GM18870 (cell line): ENCODE measurements around the gene ASIC2.

Source experiments
- ATAC-seq: cut with Tn5 transposase; IDR thresholded peaks from one replicate; pipeline ENCODE4 v1.9.1; 2021; ENCODE audit warnings: moderate library complexity; ENCODE audit not compliant: unreplicated experiment

Gene ASIC2

DNA sequence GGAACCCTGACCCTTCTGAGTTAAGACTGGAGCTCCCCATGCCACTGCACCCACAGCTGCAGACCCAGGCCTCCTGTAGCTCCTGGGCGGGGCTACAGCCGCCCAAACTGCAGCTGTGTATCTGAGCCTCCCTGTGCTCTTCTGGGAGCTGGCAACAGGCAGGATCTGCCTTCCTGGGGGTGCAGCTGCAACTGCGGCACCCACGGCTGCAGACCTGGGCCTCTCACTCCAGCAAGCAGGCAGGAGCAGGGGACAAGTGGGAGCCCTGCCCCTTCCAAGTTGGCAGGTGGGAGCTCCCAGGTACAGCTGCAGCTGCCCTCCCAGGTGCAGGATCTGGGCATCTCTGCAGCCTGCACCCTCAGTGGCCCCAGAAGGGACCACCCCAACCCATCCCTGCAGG is 259.9 kb downstream of the ASIC2 start:
- ATAC-seq, result no peak

DNA sequence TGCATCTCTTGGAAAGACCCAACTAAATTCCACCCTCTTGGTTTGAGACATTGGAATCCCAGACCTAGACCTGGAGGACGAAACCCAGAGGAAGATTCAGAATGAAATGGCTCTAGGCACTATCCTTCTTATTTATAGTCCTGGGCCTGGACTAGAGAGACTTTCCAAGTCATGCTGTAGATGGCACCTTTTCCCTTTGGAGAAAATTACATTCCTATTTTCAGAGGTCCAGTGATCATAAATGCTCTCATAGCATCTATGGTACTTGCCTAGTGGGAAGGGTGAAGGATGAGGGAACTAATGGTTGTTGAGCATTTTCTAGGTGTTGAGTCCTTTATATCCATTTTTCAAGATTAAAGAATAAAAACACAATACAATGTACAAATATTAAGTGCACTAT is 264.3 kb downstream of the ASIC2 start:
- ATAC-seq, result no peak

DNA sequence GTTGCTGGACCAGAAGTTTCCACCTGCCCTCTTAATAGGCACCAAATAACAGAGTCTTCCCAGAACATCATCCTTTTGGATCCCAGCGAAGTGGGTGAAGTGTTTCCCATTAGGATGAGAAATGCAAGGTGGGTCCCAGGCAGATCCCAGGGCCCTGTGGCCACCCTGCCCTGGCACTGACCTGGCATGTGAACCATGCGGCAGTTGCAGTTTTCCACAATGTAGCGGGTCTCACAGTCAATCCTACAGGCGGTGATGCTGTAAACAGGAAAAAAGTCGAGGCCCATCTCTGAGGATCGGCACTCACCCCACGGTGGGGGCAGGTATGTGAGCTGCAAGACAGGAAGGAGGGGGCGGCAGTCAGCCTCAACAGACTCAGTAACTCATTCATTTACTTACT is 265.0 kb downstream of the ASIC2 start:
- no peak for ATAC-seq

DNA sequence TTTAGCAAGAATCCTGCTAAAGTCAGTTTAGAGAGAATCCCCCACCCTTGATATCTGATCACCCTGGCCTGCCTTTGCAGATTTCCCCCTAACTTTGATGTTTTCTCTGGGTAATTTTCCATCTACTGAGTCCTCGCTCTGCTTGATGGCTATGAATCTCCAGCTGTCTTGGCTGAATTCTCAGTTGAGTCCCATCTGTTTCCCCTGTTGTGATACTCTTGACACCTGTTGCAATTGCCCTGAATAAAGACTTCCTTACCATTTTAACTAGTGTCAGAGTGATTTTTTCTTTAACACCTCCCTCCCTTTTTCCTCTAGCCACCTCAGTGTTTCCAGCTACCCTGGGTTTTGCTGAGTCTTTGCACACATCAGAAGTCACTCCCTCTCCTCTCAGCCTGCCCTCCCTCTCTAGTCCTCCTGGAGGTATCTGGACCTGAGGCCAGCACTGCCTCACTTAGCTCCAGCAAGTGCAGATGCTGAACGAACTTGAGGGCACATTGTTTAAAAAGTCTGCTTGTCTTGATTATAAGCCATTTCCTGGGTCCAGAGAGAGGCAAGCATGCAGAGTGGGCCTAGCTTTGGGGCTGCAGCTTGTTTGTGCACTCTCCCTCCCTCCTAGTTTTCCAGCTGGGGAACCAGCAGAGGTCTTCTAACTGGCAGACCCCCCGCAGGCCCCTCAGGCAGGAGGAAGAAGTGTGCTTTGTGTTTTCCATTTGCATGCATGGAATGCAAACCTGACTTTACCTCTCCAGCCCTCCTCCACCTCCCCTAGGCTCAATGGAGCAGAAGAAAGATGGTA is 268.2 kb downstream of the ASIC2 start:
- no peak for ATAC-seq

DNA sequence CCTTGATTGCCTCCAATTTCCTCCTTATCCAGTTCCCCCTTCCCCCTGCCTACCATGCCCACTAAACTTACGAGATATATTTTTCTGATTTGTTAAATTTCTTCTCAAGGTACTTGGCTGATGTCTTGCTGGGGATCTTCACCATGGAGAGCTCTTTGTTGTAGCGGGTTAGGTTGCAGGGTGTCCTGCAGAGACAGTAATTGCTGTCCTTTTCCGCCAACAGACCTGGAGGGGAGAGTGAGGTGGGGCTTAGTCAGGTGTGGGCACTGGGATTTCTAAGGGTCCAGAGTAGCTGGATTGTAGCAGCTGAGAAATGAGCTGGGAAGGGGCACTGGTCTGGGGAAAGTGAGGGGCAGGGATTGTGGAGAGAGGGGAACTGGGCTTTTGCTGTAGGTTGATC is 269.3 kb downstream of the ASIC2 start:
- no peak for ATAC-seq

DNA sequence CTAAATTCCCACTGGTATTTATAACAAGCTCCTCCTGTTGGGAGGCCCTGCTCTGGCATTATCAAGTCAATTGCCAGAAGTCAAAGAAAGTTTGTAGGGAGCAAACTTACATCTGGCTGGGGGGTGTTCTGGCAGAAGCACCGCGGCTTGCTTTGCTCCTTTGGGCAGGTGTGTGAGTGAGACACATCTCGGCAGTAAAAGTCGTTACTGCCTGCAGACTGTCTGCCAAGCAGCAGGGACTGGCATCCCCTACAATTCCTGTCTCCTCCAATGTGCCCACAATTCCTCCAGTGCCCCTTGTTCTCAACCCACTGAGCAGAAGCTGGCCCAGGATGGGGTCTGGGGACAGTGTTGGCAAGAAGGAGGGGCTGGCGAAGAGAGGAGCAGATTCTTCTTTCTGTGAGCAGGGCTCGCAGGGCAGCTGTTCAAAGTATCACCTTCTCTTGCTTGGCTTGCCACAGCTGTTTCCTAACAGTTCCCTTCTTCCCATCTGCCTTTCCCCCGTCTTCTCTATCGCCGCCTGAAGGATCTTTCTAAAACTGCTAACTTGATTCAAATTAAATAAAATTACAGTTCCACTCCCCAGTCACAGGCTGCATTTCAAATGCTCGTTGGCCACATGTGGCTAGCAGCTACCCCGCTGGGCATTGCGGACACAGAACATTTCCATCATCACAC is 271.2 kb downstream of the ASIC2 start:
- no peak for ATAC-seq

DNA sequence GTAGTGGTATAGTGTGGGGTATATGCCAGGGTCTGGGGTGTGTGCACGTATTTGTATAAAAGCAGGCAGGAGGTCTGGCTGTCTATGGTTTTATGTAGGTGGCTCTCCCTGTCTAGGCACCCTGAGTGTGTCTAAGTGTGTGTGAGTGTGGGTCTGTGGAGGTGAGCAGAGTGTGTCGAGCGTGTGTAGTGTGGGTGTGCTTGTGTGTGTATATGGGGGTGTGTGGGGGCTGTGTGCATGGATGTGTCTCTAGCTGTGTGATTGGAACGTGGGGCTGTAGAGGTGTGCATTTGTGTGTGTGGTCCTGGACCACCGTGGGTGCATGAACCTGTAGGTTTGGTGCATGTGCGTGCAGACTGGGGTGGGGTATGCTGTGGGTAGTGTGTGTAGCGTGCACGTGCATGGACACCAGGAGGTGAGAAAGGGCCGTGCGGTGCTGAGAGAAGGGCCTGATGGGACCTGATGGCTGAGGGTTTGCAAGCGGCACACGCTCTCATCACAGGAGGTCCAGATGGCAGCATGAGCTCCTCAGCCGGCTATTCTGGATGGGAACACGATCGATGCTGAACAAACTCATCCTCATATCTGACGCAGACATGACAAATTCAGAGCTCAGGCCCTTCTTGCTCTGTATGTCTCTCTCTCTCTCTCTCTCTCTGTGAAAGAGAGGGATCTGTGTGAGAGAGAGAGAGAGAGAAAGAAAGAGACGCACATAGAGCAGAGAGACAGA is 273.8 kb downstream of the ASIC2 start:
- ATAC-seq, result no peak

DNA sequence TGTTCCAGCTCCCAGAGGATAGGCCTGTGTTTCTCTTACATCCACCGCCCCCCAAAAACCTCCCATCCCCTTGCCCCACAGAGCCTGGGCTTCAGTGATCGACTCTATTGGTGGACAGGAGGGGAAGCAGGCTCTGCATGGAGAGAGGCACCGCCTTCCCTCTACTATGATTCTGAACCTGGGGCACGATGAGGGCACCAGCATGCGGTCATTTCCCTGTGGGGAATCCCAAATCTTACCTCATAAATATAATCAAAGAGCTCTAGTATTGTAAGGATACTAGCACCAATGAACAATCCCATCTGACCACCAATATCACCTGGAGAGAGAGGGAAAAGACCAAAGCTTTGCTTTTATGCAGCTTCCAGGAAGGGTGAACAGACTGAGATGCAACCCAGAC is 275.7 kb downstream of the ASIC2 start:
- no peak for ATAC-seq

DNA sequence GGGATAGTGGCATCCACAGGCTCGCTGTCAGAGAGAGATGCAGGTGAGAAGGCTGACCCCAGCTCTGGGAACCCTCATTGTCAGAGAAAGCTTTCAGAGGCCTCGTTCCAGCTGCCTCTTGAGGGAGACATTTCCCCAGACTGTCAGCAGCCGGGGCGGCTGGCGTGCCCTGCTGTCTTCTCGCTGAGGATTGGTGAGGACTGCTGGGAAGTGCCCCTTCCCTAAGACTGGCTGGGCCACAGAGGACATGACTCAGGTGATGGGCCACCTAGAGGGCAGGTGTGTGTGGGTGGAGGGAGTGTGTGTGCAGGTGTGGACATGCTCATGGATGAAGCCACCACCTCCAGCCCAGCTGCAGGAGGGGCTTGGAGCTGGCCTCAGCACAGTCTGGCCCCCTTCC is 276.2 kb downstream of the ASIC2 start:
- ATAC-seq, result no peak

DNA sequence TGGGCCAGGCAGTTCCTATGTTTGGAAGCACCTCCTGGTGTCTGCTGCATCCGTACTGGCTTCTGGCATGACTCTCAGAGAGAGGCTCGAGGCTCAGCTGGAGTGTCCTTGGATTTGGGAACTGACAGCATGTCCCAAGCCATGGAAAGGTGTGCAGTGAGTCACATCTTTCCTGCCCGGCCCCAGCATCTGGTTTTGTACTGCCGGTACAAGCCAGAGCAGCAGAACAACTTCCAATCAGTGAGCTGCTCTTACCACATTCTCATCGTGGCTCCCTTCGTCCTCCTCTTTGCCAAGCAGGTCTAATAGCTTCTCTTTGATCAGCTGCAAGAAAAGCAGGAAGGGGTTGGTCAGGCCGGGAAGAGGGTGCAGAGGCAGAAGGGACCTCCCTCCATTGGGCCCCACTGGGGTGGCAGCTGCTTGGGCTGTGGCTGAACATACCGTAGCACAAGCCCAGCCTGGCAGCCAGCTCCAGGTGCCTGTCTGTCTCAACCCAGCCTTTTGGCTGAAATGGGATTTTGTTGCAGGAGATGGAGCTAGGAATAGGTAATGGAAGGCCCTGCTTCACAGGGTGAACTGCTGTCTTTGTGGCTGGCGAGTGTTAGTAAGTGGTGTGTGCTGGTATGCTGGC is 277.3 kb downstream of the ASIC2 start:
- no peak for ATAC-seq

DNA sequence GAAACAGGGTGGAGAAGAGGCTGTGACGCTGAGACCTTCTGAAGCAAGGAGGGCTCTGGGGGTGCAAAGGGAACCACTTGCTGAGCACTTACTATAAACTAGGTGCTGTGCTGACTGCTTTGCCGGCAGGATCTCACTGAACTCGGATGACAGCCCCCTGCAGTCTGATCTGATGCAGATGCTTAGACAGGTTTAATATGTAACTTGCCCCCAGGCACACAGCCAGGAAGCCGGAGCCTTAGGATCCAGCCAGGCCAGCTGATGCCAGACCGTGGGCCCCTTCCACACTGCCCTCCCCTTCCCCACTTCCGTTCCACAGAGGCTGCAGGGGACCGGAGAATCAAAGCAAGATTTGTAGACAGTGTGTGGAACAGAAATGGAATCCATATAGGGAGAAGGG is 278.3 kb downstream of the ASIC2 start:
- ATAC-seq, result no peak

DNA sequence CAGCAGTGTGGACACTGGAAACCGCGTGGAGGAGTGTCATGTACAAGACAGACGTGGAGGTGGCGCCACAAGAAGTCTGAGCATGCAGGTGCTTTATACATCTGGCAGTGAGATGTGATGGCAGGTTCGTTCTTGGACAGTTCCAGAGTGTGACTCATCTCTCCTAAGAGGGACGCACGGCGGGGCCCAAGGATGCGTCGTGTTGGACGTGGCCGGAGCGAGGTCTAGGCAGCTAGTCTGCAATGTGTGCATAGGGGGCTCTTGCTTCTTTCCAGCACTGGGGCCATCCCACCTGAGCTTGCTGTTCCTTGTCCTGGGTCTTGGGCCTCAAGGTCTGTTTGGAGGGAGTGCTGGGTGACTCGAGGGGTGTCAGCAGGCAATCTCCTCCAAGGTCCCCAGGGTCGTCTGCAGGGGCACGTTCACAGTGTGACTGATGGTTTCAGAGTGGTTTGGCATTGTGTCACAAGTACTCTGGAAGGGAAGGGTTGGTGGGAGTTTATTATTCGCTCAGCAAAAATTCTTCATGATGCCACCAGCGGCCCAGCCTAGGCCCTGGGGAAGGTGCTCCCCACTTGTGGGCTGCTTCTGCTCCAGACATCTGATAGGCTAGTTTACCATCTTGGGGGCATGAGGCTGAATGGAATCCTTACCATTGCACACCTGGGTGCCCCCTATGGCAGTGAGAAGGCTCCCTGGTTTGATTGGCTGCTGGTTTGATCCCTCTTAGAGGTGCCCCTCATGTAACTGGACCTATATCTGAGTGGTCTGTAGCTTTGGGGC is 279.3 kb downstream of the ASIC2 start:
- no peak for ATAC-seq

DNA sequence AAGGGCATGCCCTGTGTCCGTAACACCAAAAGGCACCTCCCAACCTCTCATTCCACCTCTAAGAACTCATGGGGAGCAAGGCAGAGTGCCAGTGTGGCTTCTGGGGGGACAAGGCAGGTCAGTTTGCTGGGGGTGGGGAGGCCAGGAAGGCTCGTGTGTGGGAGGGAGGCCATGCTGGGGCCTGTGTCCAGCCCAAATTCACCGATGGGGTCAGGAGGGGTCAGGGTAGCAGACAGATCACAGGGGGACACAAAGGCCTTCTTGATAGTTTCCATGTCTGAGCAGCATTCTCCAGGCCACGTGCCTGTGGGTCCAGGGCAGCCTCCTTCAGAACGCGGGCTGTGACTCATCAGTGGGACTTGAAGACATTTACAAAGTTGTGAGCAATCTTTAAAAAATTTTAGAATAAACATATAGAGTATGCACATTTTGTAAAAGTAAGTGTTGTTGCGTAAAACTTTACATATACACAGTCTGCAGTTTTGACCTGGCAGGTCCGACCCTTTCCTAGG is 280.5 kb downstream of the ASIC2 start:
- no peak for ATAC-seq

DNA sequence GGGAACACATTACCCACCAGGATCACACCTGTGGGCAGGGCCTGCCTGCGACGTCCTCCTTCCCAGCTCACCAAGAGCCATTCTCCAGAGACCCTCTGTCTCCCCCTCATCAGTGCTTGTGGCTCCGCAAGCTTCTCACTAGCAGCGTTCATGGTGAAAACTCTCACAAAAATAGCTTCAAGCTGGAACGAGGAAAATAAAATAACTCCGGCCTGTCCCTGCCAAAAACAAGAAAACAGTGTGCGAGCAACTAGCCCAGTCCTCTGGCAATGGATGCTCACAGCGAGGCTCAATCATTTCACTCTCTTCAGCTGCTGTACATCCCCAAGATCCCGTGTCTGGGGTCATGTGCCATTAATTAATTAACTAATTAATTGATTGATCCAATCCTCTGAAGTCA is 283.5 kb downstream of the ASIC2 start:
- ATAC-seq, result no peak

DNA sequence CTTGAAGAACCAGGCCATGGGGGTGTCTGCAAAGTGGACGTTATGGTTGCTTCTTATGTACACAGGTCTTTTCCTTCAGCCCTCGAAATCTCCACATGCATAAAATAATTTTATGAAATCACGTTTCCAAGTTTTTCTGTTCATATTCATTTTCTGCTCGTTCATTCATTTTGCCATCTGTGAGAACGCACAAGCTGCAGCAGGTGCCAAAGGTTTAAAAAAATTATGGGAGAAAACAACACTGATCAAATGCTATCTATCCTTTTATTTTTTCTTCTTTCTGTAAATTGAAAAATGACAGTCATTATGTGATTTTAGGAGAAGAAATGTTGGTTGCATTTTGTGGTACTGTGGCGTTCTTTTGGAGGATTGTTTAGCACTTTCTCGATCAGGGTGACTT is 285.9 kb downstream of the ASIC2 start:
- ATAC-seq, result no peak

DNA sequence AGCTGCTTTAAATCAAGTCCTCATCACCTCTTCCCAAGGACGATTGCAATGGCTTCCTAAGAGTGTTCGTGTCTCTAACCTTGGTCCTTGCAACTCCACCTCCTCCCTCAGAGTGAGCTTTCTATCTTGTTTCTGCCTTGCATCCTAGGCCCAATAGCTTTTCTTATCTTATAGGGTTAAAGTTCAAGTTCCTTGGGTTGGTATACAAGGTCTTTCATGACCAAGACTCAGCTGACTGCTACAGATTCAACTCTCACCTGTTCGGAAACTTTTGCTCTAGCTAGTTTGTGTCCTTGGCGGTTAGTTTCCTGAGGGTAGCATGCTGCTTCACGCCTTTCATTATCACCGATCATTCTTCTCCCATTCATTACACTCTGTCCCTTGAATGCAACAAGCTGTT is 290.8 kb downstream of the ASIC2 start:
- no peak for ATAC-seq

DNA sequence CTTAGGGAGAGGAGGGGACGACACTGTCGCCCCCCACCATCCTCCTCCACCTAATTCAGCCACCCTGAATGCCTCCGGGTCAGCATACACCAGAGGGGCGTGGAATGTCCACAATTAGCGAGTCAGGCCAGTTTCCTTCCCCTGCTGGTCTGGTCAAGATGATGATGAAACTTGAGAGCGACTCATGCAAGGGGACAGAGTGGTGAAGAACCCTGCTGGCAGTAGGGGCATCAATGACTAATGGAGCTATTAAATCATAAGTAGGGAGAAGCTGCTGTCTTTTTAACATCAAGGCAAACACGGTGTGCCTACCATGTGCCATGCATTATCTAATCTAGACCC is 294.2 kb downstream of the ASIC2 start:
- no peak for ATAC-seq

DNA sequence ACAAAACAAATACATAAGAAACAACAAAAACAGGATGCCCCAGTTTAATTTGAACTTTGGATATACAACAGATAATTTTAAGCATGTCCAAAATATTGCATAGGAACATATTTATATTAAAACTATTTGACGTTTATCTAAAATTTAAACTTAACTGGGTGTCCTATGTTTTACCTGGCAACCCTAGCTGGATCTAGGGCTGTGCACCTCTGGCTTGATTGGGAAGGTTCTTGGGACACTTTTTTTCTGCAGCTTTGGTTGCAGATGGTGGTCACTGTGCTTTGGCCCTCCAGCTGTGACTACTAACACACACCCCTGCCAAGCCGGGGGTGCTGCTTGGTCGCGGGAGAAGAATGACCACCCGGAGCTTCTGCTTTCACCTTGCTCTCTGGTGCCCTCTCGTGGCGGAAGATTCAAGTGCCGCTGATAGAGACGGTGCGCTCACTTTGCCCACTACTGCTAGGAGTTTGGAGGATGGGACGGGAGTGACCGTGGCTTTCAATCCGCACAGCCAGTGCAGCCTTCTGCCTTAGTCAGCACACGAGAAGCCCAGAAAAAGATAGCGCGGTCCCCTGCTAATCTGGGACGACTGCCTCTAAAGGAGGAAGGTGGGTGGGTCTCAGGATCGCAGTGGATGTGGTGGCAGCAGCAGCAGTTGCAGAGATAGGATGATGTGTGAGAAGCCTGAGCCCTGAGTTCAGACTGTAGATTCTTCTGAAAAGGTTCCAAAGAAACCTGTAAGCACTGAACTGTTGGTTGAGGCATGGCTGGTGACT is 294.8 kb downstream of the ASIC2 start:
- no peak for ATAC-seq

DNA sequence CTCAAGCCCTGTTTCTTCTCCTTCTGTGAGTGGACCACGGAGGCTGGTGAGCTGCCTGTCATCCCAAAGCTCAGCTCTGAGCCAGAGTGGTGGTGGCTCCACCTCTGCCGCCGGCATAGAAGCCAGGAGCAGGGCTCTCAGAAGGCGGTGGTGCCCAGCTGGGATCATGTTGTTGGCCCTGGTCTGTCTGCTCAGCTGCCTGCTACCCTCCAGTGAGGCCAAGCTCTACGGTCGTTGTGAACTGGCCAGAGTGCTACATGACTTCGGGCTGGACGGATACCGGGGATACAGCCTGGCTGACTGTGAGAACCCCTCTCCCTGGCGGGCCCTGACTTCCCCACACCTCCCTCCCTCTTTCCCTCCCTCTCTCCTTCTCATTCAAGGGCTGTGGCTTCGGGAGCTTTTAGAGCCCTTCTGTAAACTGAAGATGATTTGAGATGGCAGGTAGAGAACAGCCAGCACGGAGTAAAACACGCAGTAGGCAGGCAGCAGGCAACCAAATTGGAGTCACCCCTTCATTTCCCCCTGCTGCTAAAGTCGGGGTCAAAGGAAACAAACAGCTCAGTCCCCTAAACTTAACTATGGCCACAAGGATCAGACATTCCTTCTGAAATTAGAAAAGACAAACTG is 297.6 kb downstream of the ASIC2 start:
- no peak for ATAC-seq
